Prostate gland (tissue), 2 donors: ENCODE measurements around the gene CAMSAP2. TPM values are rescaled to one million over a fixed set of nuclear protein-coding genes. Genes with fewer than 3 reads are reported as not detected.

Source experiments
- DNase-seq: peaks from one replicate; pipeline ENCODE4 v3.0.0-alpha.2; 2019; ENCODE audit warnings: low spot score
- H3K27ac ChIP-seq, 2 donors: fragments of 200-600 bp; sonication (generic); 2 replicates each; pipeline ENCODE4 v1.5.1; 2017 to 2019
- H3K27me3 ChIP-seq: fragments of 200-600 bp; sonication (generic); replicated peaks from 2 replicates; pipeline ENCODE4 v1.5.1; 2019; ENCODE audit not compliant: insufficient read depth
- H3K36me3 ChIP-seq, 2 donors: fragments of 200-600 bp; sonication (generic); 1 replicate in 1 of 2; 2 replicates in 1 of 2; pipeline versions ENCODE4 v1.5.1 to v1.8.1; 2017 to 2019
- H3K4me1 ChIP-seq: fragments of 200-600 bp; sonication (generic); replicated peaks from 2 replicates; pipeline ENCODE4 v1.5.1; 2019
- H3K4me3 ChIP-seq, 2 donors: fragments of 200-600 bp; sonication (generic); 2 replicates each; pipeline ENCODE4 v1.5.1; 2017 to 2019
- H3K9me3 ChIP-seq: fragments of 200-600 bp; sonication (generic); 2 replicates; pipeline ENCODE4 v1.5.1; 2017
- CTCF ChIP-seq, 4 experiments: fragments of 200-600 bp in 2 of 4; fragments of 450-650 bp in 2 of 4; sonication (generic) in 2 of 4; IDR thresholded peaks; 1 replicate in 3 of 4; 2 replicates in 1 of 4; pipeline ENCODE4 v1.5.1; 2016 to 2019; ENCODE audit warnings: antibody characterized with exemption in 4 of 4, mild to moderate bottlenecking in 2 of 4, moderate library complexity in 2 of 4
- POLR2A ChIP-seq: fragments of 450-650 bp; IDR thresholded peaks from one replicate; pipeline ENCODE4 v1.6.1; 2016; ENCODE audit warnings: antibody characterized with exemption, mild to moderate bottlenecking
- POLR2AphosphoS5 ChIP-seq: sonication (generic); formaldehyde crosslinking; IDR thresholded peaks from one replicate; pipeline ENCODE4 v1.6.1; 2017; ENCODE audit warnings: antibody characterized with exemption
- WGBS: methylation state at CpG from one replicate; pipeline ENCODE4 v1.1.5; 2018; 5-methylcytosine and 5-hydroxymethylcytosine counted together
- intact Hi-C: fragments of 100-400 bp; cut with DNase I; formaldehyde crosslinking; loops from one replicate; pipeline ENCODE4 v1.14.2; 2022
- total RNA-seq, 2 donors: library from RNA; depleted of rRNA; stranded (reverse); fragments of >200 nt; gene quantifications; one replicate each; pipeline ENCODE4 v1.1.0, GENCODE V29; 2016

The CAMSAP2 gene
- total RNA-seq, 2 donors from 2014 or later: 15.8 to 22.8 TPM

GRCh38 chr1:200906491-200906890 lies 167.8 kb downstream of the CAMSAP2 start:
- Histone ChIP-seq H3K4me1 (no peaks in the 10 kb centered on the region), H3K27me3 (no peaks in the 10 kb centered on the region), H3K36me3 (no peaks in the 10 kb centered on the region), H3K27ac (no peak overlapping the region), H3K9me3 (no peaks in the 10 kb centered on the region), H3K4me3 (no peak overlapping the region)
- intact Hi-C loops: no loop called here
- DNase-seq: no peak
- TF ChIP-seq POLR2A (no peak), CTCF (IDR thresholded peaks at IDR 0.05) (no peak), POLR2AphosphoS5 (no peak)
- 94% methylated on average over 2 of the region's 2 CpGs for WGBS

- intact Hi-C loops: no loop called here
- no peaks in the 10 kb centered on the region for H3K27me3 ChIP-seq
- DNase-seq: no peak
- no peaks in the 10 kb centered on the region for H3K36me3 ChIP-seq
- H3K9me3 ChIP-seq: no peaks in the 10 kb centered on the region
- WGBS: 70% methylated on average over 5 of the region's 5 CpGs
- no peak overlapping the region for H3K27ac ChIP-seq
- no peak for TF ChIP-seq POLR2A
- no peak for TF ChIP-seq POLR2AphosphoS5
- no peak for TF ChIP-seq CTCF (IDR thresholded peaks at IDR 0.05)
- H3K4me3 ChIP-seq: no peak overlapping the region
- no peaks in the 10 kb centered on the region for H3K4me1 ChIP-seq
These were observed 169.0 kb downstream of the CAMSAP2 start for GRCh38 chr1:200907611-200908097.

- Histone ChIP-seq H3K27ac (peak overlapping the region in 1 of 2 donors; percentile 4), H3K4me3 (no peak overlapping the region), H3K4me1 (no peaks in the 10 kb centered on the region), H3K27me3 (no peaks in the 10 kb centered on the region), H3K36me3 (no peaks in the 10 kb centered on the region), H3K9me3 (no peaks in the 10 kb centered on the region)
- whole genome bisulfite sequencing: 36% methylated on average over 6 of the region's 6 CpGs
- TF ChIP-seq CTCF (IDR thresholded peaks at IDR 0.05) (no peak), POLR2A (no peak), POLR2AphosphoS5 (peak; percentile 56)
- peak; percentile 84 for DNase-seq
- intact Hi-C loops: no loop called here
These were observed 169.6 kb downstream of the CAMSAP2 start for GRCh38 chr1:200908191-200908868.

- no peak overlapping the region for H3K27ac ChIP-seq
- WGBS: 84% methylated on average over 5 of the region's 5 CpGs
- no peak for DNase-seq
- TF ChIP-seq POLR2A (no peak), POLR2AphosphoS5 (no peak), CTCF (IDR thresholded peaks at IDR 0.05) (no peak)
- no peaks in the 10 kb centered on the region for H3K36me3 ChIP-seq
- no peak overlapping the region for H3K4me3 ChIP-seq
- no peaks in the 10 kb centered on the region for H3K27me3 ChIP-seq
- H3K9me3 ChIP-seq: no peaks in the 10 kb centered on the region
- intact Hi-C loops: no loop called here
- H3K4me1 ChIP-seq: no peaks in the 10 kb centered on the region
These were observed 170.4 kb downstream of the CAMSAP2 start for GRCh38 chr1:200909071-200909470.

- H3K4me3 ChIP-seq: no peak overlapping the region
- intact Hi-C loops: no loop called here
- H3K9me3 ChIP-seq: no peaks in the 10 kb centered on the region
- TF ChIP-seq POLR2A (no peak), POLR2AphosphoS5 (no peak), CTCF (IDR thresholded peaks at IDR 0.05) (no peak)
- H3K36me3 ChIP-seq: no peaks in the 10 kb centered on the region
- no peaks in the 10 kb centered on the region for H3K4me1 ChIP-seq
- H3K27ac ChIP-seq: no peak overlapping the region
- no peaks in the 10 kb centered on the region for H3K27me3 ChIP-seq
- 78% methylated on average over 4 of the region's 4 CpGs for WGBS
- no peak for DNase-seq
These were observed 171.1 kb downstream of the CAMSAP2 start for GRCh38 chr1:200909757-200910239.
